GM18519 (cell line): Measurements from ENCODE around the gene KIAA1549.

Source experiments
- ATAC-seq: cut with Tn5 transposase; IDR thresholded peaks from one replicate; pipeline ENCODE4 v1.9.1; 2021; ENCODE audit warnings: mild to moderate bottlenecking, moderate library complexity; ENCODE audit not compliant: unreplicated experiment, low FRiP score

KIAA1549 gene

DNA sequence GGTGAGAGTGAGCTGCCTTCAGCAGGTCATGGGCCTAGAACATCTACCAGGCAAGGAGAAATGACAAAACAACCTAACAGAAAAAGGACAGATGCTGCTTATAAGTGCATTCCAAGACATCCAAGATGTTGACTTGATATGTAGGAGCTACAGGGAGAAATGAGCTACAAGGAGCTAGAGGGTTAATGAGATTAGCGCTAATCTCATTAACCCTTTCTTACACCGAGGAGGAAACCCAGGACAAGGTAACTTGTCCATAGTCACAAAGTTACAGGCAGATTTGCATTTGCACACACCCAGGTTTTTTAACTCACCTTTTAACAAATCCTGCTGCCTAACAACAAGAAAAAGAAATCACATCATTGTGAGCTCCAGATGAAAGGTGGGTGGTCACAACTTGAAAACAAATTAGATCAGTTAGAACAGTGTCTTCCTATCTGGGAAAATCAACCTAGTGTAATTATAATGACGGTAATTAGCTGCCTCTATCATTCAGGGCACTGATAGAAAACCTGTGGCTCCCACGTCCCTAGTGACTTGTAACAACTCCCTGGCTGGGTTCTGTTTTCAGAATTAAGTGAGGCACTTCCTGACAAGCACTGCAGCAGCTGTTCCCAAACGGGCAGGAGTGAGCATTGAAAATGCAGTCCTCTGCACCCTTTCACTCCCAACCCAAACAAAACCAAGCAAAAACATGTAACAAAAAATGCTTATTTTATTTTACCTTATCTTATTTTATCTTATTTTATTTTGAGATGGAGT lies 5.7 kb downstream of the KIAA1549 start:
- ATAC-seq: no peak

DNA sequence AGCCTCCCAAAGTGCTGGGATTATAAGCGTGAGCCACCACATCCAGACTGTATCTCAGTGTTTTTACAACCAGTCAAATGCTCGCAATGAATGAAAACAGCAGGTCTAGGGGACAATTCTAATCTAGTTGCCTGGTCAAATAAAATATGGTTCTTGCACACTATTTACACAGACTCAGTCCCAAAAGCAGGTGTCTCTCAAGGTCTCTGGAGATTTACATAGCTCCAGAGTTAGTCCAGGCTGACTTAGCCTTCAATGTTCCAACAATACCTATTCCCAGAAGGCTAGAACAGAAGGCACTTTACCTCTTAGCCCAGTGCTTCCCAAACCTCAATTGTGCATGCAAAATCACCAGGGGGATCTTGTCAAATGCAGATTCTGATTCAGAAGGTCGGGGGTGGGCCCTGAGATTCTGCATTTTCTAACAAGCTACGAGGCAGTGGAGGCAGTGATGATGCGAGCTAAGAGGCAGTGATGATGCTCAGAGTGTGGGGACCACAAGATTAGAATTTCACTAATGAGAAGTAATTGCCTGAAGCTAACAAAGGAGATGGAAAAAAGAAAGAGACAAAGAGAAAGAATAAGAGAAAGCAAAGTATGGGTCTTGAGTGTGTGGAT lies 6.4 kb downstream of the KIAA1549 start:
- no peak for ATAC-seq

- ATAC-seq: no peak
Measured at GRCh38 chr7:138974103-138974502, 7.1 kb downstream of the KIAA1549 start.

DNA sequence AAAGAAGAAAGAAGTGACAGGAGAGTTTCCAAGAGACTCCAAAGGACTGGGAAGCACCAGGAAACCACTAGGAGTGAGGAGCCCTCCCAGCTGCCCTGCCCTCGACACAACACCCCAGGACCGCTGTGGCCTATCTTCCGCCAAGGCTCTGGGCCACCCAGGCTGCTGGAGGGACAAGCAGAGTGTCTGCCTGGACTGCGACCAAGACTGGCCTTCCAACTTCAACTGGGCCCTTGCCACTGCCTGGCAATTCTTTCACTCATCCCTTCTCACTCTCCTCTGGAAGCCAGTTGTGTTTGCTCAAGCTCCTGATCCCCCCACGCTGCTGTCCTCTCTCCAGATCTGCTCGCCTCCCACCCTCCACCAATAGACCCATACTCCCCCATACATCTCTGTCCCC lies 10.2 kb downstream of the KIAA1549 start:
- no peak for ATAC-seq

DNA sequence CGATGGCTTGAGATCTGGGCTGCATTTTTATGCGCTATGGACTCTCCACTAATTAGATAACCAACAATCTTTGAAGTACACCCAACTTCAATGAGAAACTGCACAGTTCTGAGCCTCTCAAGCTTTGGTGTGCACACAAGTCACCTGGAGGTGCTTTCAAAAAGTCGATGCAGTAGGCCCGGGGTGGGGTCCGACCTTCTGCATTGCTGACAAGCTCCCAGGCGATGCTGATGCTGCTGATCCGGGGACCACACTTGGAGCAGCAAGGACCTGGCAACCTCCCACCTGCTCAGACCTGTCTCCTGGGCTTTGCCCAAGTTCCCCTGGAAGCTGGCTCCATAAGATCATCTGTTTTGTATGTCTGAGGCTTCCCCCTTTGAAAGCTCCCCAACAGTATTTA lies 10.7 kb downstream of the KIAA1549 start:
- no peak for ATAC-seq

DNA sequence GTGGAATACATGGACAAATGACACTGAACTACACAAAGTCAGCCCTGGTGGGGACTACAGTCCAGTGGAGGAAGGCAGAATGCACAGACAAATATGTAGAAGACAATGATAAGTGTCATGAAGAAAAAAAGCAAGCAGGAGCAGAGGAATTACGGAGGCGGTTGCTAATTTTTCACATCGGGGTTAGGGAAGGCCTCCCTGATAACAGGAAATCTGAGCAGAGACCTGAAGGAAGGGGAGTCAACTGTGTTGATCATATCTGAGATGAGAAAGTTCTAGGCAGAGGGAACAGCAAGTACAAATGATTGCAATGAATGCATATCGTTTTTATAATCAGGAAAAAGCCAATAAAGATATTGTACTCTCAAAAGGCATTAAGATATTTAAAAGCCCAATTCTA lies 14.0 kb downstream of the KIAA1549 start:
- no peak for ATAC-seq

DNA sequence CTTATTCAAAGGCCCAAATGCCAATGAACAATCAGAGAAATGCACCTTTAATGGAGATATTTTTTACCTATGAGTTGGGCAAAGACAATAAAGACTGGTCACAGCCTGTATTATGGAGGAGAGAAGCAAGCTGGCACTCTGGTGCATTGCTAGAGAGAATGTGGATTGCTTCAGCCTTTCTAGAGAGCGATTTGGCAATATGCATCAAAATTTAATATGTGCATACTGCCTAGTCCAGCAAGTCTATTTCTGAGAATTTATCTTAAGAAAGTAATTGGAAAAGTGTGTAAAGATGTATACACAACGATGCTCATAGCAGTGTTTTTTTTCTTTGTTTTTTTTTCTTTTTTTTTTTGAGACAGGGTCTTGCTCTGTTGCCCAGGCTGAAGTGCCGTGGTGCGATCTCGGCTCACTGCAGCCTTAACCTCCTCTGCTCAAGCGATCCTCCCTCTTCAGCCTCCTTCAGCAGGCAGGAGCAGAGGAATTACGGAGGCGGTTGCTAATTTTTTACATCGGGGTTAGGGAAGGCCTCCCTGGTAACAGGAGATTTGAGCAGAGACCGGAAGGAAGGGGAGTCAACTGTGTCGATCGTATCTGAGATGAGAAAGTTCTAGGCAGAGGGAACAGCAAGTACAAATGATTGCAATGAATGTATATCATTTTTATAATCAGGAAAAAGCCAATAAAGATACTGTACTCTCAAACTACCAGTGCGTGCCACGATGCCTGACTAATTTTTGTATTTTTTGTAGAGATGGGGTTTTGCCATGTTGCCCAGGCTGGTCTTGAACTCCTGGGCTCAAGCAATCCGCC lies 16.4 kb downstream of the KIAA1549 start:
- no peak for ATAC-seq

- no peak for ATAC-seq
Measured at GRCh38 chr7:138963675-138964074, 17.5 kb downstream of the KIAA1549 start.

DNA sequence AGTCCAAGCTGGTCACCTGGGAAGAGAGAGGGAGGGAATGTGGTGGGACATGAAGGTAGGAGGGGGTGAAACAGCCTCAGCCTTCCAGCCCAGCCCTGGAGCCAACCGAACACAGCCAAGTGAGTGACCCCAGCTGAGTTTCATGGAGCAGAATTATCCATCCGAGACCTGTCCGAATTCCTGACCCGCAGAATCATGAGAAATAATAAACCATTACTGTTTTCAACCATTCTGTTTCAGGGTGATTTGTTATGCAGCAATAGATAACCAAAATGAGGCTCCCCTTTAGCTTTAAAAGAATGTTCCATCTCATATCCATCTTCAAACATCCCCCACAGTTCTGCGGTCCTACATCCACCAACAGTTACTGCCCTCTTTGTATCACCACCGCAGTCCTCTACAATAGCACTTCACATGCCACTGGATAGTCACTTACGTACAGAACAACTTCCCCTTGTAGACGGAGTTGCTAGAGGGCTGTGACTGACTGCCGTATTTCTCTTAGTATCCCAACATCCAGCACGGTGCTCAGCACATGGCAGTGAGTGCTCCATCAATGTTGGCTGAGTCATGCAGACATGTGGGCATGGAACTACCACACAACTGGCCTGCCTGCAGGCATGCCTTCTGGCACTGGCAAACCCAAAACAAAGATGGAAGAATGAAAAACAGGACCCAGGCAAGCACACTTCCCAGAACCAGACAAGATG lies 18.5 kb downstream of the KIAA1549 start:
- no peak for ATAC-seq

GRCh38 chr7:138961159-138961558 lies 20.0 kb downstream of the KIAA1549 start:
- no peak for ATAC-seq

DNA sequence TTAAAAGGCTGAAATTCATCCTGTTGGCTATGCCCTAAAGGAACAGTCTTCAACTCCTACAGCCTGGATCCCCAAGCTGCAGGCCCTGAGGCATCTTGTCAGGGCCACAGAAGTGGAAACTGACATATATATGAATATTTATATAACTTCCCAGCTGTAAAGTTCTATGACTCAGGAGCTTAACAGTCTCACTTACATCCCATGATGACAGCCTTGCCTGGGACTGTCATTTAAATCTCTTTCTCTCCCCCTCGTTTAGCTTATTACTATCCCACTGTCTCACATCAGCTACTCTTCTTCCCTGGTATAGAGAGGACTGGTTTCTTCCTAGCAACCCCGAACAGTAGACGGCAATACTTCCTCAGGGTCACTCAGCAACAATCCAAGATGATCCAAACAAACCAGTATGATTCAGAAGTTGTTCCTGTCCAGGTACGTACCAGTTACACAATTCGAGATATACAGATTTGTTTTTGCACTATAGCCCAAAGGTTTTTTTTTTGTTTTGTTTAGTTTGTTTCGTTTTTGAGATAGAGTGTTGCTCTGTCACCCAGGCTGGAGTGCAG lies 22.7 kb downstream of the KIAA1549 start:
- ATAC-seq: no peak

GRCh38 chr7:138957753-138958390 lies 23.3 kb downstream of the KIAA1549 start:
- ATAC-seq: no peak

GRCh38 chr7:138957217-138957616 lies 24.0 kb downstream of the KIAA1549 start:
- no peak for ATAC-seq

DNA sequence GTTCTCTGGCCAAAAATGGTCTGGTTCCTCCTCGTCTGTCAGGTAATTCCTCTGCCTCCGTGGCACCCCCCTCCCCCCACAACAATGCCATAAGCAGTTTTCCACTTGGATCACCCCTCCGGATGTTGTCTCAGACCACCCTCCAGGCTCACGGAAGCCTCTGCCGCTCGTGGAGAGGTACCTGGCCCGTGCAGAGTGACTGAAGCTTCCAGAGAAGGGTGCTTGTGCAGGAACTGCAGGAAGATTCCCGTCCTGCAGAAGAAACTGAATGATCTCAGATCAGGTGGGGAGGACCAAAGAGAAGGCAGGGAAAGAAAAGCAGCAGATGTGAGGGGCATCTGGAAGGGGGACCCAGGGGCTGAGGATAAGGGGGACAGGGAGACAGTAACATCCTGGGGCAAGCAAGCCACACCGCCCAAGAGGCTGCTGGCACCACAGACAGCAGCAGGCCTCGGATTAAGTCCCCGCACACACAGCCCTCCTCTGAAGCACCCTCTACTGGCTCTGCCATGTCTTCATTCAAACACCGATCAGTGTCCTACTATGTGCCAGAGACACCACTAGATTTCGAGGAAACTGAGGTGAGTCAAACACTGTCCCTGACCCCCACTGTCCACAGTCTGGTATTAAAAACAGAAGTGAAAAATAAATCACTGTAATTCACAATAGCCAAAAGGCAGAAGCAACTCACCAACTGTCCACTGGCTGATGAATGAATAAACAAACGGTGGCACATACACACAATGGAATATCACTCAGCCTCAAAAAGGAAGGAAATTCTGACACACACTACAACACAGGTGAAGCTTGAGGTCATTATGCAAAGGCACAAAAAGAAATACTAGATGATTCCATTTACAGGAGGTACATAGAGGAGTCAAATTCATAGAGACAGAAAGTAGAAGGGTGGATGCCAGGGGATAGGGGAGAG lies 26.4 kb downstream of the KIAA1549 start:
- no peak for ATAC-seq

GRCh38 chr7:138952791-138953190 lies 28.4 kb downstream of the KIAA1549 start:
- no peak for ATAC-seq

DNA sequence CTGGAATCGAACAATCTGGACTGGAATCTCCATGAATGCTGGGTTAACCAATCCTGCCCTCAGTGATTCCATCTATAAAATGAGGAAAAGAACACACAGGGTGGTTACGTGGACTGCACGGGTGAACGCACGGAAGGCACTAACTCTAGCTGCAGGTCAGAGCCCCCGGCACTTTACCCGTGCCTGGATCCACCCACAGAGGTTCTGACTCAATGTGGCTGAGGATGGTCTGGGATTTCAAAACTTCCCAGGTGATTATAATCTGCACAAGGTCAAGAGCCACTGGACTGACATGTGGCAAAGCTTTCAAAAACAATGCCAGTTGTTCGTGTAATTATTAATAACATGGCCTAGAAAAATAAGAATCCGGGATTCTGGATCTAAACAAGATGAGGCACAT lies 29.2 kb downstream of the KIAA1549 start:
- ATAC-seq: no peak

- no peak for ATAC-seq
Measured at GRCh38 chr7:138949421-138950088, 31.6 kb downstream of the KIAA1549 start.

DNA sequence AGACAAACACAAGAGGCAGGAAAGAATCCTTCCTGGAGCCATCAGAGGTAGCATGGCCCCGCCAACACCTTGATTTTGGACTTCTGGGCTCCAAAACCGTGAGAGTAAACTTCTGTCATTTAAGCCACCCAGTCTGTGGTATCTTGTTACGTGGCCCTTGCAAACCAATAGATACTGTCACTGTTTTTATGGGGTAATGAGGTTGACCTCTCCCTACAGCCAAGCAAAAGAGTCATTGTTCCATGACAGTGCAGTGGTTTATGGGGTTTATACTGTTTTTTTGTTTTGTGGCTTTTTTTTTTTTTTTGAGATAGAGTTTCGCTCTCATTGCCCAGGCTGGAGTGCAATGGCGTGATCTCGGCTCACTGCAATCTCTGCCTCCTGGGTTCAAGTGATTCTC lies 32.8 kb downstream of the KIAA1549 start:
- no peak for ATAC-seq
